Measurements from ENCODE around the gene GPR137C. TPM values are rescaled to one million over a fixed set of nuclear protein-coding genes. Genes with fewer than 3 reads are reported as not detected.

The GPR137C gene
- polyA plus RNA-seq, 1 of the 3 experiments (the other 2 are of a cell fraction): 0.54 TPM

DNA sequence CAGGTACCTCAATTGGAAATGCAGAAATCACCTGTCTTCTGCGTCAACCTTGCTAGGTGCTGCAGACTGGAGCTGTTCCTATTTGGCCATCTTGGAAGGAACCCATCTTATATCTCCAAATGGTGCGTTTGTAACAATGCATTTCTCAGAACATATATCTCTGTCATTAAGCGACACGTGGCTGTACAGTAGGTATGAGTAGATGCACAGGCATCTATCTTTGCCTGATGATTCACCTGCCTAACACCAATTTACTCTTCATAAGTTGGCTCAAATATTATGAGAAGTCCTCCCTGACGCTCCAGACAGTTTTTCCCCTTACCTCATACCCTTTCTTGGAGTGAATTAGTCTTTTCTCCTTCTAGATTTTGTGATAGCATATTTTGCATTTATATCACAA, 44.2 kb downstream of the GPR137C start:
- no peak overlapping the region for H3K9ac ChIP-seq
- no peaks in the 10 kb centered on the region for H3K27me3 ChIP-seq (ENCODE audit: insufficient read depth)
- H3K27ac ChIP-seq (ENCODE audit: low read depth in 2 of 2, low read length in 1 of 2): no peak overlapping the region
- no peak for DNase-seq
- no peaks in the 10 kb centered on the region for H3K9me2 ChIP-seq
- no peaks in the 10 kb centered on the region for H4K20me1 ChIP-seq (ENCODE audit: insufficient read depth)
- no peak for TF ChIP-seq RAD21 (IDR thresholded peaks at IDR 0.05; ENCODE audit: low read length)
- TF ChIP-seq MXI1 (IDR thresholded peaks at IDR 0.05; ENCODE audit: low read depth, low read length): no peak
- no peak for TF ChIP-seq RXRA (IDR thresholded peaks at IDR 0.05; ENCODE audit: borderline replicate concordance, low read depth)
- no peak for TF ChIP-seq FOXM1 (IDR thresholded peaks at IDR 0.05; ENCODE audit: low read depth)
- TF ChIP-seq, protein P1, sequence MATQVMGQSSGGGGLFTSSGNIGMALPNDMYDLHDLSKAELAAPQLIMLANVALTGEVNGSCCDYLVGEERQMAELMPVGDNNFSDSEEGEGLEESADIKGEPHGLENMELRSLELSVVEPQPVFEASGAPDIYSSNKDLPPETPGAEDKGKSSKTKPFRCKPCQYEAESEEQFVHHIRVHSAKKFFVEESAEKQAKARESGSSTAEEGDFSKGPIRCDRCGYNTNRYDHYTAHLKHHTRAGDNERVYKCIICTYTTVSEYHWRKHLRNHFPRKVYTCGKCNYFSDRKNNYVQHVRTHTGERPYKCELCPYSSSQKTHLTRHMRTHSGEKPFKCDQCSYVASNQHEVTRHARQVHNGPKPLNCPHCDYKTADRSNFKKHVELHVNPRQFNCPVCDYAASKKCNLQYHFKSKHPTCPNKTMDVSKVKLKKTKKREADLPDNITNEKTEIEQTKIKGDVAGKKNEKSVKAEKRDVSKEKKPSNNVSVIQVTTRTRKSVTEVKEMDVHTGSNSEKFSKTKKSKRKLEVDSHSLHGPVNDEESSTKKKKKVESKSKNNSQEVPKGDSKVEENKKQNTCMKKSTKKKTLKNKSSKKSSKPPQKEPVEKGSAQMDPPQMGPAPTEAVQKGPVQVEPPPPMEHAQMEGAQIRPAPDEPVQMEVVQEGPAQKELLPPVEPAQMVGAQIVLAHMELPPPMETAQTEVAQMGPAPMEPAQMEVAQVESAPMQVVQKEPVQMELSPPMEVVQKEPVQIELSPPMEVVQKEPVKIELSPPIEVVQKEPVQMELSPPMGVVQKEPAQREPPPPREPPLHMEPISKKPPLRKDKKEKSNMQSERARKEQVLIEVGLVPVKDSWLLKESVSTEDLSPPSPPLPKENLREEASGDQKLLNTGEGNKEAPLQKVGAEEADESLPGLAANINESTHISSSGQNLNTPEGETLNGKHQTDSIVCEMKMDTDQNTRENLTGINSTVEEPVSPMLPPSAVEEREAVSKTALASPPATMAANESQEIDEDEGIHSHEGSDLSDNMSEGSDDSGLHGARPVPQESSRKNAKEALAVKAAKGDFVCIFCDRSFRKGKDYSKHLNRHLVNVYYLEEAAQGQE (IDR thresholded peaks at IDR 0.05; ENCODE audit: low read depth, low read length): no peak
- H3K9me3 ChIP-seq: no peaks in the 10 kb centered on the region
- no peak overlapping the region for H3K4me2 ChIP-seq
- ChIA-PET CTCF (no interaction called here), POLR2A (no interaction called here)
- H3F3A ChIP-seq (replicated peaks; ENCODE audit: insufficient read depth): no peaks in the 10 kb centered on the region
- no peaks in the 10 kb centered on the region for H3K36me3 ChIP-seq (replicated peaks in 1 of 2; ENCODE audit: control insufficient read depth in 1 of 2, insufficient read depth in 2 of 2, low read length in 1 of 2)
- WGBS (ENCODE audit: low lambda C conversion rate): 72% methylated on average over 5 of the region's 5 CpGs
- no peaks in the 10 kb centered on the region for H3K79me2 ChIP-seq (ENCODE audit: insufficient read depth)
- no peak overlapping the region for H3K4me3 ChIP-seq (ENCODE audit: low read depth in 2 of 2, low read length in 1 of 2)
- H3K4me1 ChIP-seq (ENCODE audit: control insufficient read depth in 1 of 2, insufficient read depth in 2 of 2, low read depth in 1 of 2, low read length in 1 of 2): no peaks in the 10 kb centered on the region
- no peak overlapping the region for H2AFZ ChIP-seq (ENCODE audit: low read depth)

DNA sequence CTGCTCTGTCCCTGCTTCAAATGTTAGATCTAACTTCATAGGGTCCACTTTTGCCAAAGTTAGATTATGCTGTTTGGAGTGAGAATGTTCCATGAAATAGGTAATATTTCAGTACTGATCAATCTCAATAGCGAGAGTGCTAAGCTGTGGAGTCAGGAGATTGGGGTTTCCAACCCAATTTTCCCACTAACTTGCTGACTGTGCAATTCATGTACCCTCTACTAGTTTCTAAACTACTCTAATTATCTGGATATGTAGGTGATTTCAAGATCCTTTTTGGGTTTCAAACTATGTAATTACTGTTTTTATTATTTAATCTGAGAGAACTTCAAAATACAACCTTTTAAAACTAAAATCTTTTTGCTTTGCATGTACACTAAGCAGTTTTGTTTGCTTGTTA, 45.9 kb downstream of the GPR137C start:
- DNase-seq: no peak
- Histone ChIP-seq H3K9me3 (no peaks in the 10 kb centered on the region), H3F3A (replicated peaks; ENCODE audit: insufficient read depth) (no peaks in the 10 kb centered on the region), H3K4me2 (no peak overlapping the region), H3K4me1 (ENCODE audit: control insufficient read depth in 1 of 2, insufficient read depth in 2 of 2, low read depth in 1 of 2, low read length in 1 of 2) (no peaks in the 10 kb centered on the region), H3K9me2 (no peaks in the 10 kb centered on the region), H3K36me3 (replicated peaks in 1 of 2; ENCODE audit: control insufficient read depth in 1 of 2, insufficient read depth in 2 of 2, low read length in 1 of 2) (no peaks in the 10 kb centered on the region), H3K9ac (no peak overlapping the region), H3K79me2 (ENCODE audit: insufficient read depth) (no peaks in the 10 kb centered on the region), H3K4me3 (ENCODE audit: low read depth in 2 of 2, low read length in 1 of 2) (no peak overlapping the region), H3K27ac (ENCODE audit: low read depth in 2 of 2, low read length in 1 of 2) (no peak overlapping the region), H4K20me1 (ENCODE audit: insufficient read depth) (no peaks in the 10 kb centered on the region), H2AFZ (ENCODE audit: low read depth) (no peak overlapping the region), H3K27me3 (ENCODE audit: insufficient read depth) (no peaks in the 10 kb centered on the region)
- ChIA-PET POLR2A (no interaction called here), CTCF (no interaction called here)
- WGBS (ENCODE audit: low lambda C conversion rate): 65% methylated on average over 1 of the region's 1 CpG
- TF ChIP-seq MXI1 (IDR thresholded peaks at IDR 0.05; ENCODE audit: low read depth, low read length) (no peak), RFX5 (IDR thresholded peaks at IDR 0.05; ENCODE audit: low read length) (no peak)

DNA sequence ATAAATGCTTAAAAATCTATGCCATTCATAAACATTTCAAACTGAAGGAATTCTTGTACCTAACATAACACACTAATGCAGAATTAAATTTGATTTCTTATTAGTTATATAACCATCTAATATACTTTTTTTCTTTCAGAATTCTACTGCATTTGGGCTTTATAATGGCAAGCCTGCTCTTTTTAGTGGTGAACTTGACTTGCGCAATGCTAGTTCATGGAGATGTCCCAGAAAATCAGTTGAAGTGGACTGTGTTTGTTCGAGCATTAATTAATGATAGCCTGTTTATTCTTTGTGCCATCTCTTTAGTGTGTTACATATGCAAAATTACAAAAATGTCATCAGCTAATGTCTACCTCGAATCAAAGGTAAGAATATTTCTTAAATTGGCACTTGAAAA, 47.3 kb downstream of the GPR137C start:
- Histone ChIP-seq H2AFZ (ENCODE audit: low read depth) (no peak overlapping the region), H3K9me3 (no peaks in the 10 kb centered on the region), H3K27me3 (ENCODE audit: insufficient read depth) (no peaks in the 10 kb centered on the region), H3K36me3 (replicated peaks in 1 of 2; ENCODE audit: control insufficient read depth in 1 of 2, insufficient read depth in 2 of 2, low read length in 1 of 2) (no peaks in the 10 kb centered on the region), H3F3A (replicated peaks; ENCODE audit: insufficient read depth) (no peaks in the 10 kb centered on the region), H3K4me1 (ENCODE audit: control insufficient read depth in 1 of 2, insufficient read depth in 2 of 2, low read depth in 1 of 2, low read length in 1 of 2) (no peaks in the 10 kb centered on the region), H3K9ac (no peak overlapping the region), H3K9me2 (no peaks in the 10 kb centered on the region), H3K79me2 (ENCODE audit: insufficient read depth) (no peaks in the 10 kb centered on the region), H3K27ac (ENCODE audit: low read depth in 2 of 2, low read length in 1 of 2) (no peak overlapping the region), H3K4me3 (ENCODE audit: low read depth in 2 of 2, low read length in 1 of 2) (no peak overlapping the region), H4K20me1 (ENCODE audit: insufficient read depth) (no peaks in the 10 kb centered on the region), H3K4me2 (no peak overlapping the region)
- DNase-seq: no peak
- CTCF ChIA-PET: no interaction called here
- 69% methylated on average over 3 of the region's 3 CpGs for WGBS (ENCODE audit: low lambda C conversion rate)
- POLR2A ChIA-PET: no interaction called here
- TF ChIP-seq, protein P2, sequence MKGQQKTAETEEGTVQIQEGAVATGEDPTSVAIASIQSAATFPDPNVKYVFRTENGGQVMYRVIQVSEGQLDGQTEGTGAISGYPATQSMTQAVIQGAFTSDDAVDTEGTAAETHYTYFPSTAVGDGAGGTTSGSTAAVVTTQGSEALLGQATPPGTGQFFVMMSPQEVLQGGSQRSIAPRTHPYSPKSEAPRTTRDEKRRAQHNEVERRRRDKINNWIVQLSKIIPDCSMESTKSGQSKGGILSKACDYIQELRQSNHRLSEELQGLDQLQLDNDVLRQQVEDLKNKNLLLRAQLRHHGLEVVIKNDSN (IDR thresholded peaks at IDR 0.05; ENCODE audit: borderline replicate concordance, low read depth): no peak
- no peak for TF ChIP-seq GATA2 (CRISPR knock-in tag; IDR thresholded peaks at IDR 0.05)
- no peak for TF ChIP-seq CHD2 (IDR thresholded peaks at IDR 0.05; ENCODE audit: low read length, partially characterized antibody)
- TF ChIP-seq FOXJ3 (CRISPR knock-in tag; IDR thresholded peaks at IDR 0.05): no peak
- no peak for TF ChIP-seq RAD21 (IDR thresholded peaks at IDR 0.05; ENCODE audit: low read length)
- TF ChIP-seq EP300 (IDR thresholded peaks at IDR 0.05; ENCODE audit: borderline replicate concordance in 1 of 2, low read depth in 1 of 2, low read length in 1 of 2): no peak
- TF ChIP-seq FOSL2 (IDR thresholded peaks at IDR 0.05; ENCODE audit: borderline replicate concordance, low read depth): no peak
- no peak for TF ChIP-seq JUND (IDR thresholded peaks at IDR 0.05)
- TF ChIP-seq, protein P3, sequence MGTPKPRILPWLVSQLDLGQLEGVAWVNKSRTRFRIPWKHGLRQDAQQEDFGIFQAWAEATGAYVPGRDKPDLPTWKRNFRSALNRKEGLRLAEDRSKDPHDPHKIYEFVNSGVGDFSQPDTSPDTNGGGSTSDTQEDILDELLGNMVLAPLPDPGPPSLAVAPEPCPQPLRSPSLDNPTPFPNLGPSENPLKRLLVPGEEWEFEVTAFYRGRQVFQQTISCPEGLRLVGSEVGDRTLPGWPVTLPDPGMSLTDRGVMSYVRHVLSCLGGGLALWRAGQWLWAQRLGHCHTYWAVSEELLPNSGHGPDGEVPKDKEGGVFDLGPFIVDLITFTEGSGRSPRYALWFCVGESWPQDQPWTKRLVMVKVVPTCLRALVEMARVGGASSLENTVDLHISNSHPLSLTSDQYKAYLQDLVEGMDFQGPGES (IDR thresholded peaks at IDR 0.05; ENCODE audit: low read depth, low read length): no peak
- TF ChIP-seq TCF12 (IDR thresholded peaks at IDR 0.05): no peak
- no peak for TF ChIP-seq SIN3A (IDR thresholded peaks at IDR 0.05; ENCODE audit: borderline replicate concordance, low read depth, low read length)
- no peak for TF ChIP-seq ELF1 (IDR thresholded peaks at IDR 0.05)
- TF ChIP-seq RFX5 (IDR thresholded peaks at IDR 0.05; ENCODE audit: low read length): no peak
- TF ChIP-seq TAF1 (IDR thresholded peaks at IDR 0.05; ENCODE audit: borderline replicate concordance, low read depth, low read length): no peak
- no peak for TF ChIP-seq RXRA (IDR thresholded peaks at IDR 0.05; ENCODE audit: borderline replicate concordance, low read depth)

All from SK-N-SH (cell line).